Measurements from ENCODE around the gene RPS6KL1. TPM values are rescaled to one million over a fixed set of nuclear protein-coding genes. Genes with fewer than 3 reads are reported as not detected.
A peak's percentile ranks its signal among the peaks of the same experiment; 100 is the strongest.

The RPS6KL1 gene
- polyA plus RNA-seq (2013, experiment 1 of 2) = 0.41 TPM
- 0.52 TPM for polyA plus RNA-seq (2013, experiment 2 of 2)

DNA sequence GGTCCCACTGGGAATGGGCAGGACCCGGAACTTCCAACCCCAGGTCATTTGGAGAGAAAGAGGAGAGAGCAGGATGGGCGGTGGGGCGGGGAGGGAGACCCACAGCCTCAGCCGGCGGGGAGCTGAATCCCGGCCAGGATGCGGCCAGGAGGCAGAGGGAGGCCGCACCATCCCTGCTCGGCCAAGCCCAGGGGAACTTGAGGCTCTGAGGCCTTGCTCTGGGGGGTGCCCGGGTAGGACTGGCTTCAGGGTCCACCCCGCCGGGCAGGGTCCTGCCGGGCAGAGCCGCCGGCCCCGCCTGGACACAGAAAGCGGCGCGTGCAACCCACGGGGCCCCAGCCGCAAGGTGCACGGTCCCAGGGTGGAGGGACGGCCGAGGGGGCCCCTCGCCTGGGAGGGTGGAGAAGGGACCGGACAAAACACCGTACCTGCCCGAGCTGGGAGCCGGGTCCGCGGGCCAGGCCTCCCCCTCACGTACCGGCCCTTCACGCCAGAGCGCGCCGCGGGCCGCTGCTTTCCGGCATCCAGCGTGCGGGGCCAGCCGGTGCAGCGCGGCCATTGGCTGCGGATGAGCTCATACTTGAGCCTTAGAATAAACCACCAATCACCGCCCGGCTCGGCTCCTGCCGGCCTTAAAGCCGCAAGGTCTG is at the start of gene RPS6KL1:
RPS6KL1 (minus strand) TSS at position 509 of the 650 bp plus-strand sequence. CDS start 1,719 bp downstream, outside the sequence.
- H3K4ac ChIP-seq (ENCODE audit: low read depth in 1 of 2, low read length in 2 of 2) = no peak within 1 kb of the TSS

DNA sequence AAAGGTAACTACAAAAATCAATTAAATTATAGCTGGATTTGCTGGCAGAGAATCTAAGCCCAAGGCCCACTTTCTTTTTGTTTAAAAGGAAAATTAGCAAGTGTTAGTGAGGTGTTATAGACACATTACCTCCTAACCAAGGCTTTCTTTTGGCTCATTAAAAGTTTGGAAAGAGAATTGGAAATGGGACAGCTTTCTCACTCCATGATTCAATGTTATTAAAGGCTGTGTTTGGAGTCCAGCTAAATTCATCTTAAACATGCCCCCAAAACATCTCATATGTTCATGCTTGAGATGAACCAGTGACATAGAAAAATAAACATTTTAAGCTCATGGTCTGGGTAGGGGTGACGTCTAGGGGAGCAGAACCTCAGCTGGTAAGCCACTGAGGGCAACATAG is 45.8 kb upstream of the RPS6KL1 start:
- Histone ChIP-seq H3K18ac (ENCODE audit: low read depth in 1 of 2, low read length in 2 of 2) (no peak overlapping the region), H3K14ac (ENCODE audit: low read length in 2 of 2) (no peak overlapping the region), H2BK120ac (ENCODE audit: low read depth, low read length) (no peak overlapping the region), H3K36me3 (ENCODE audit: control insufficient read depth in 1 of 2, insufficient read depth in 2 of 2, low read depth in 1 of 2, low read length in 2 of 2) (no peaks in the 10 kb centered on the region), H3K4me3 (ENCODE audit: insufficient read depth in 1 of 2, low read depth in 1 of 2, low read length in 2 of 2) (no peak overlapping the region), H4K8ac (ENCODE audit: low read length) (no peak overlapping the region), H3K27ac (ENCODE audit: low read length, poor library complexity, severe bottlenecking) (no peak overlapping the region), H4K91ac (ENCODE audit: low read length) (no peak overlapping the region), H2AFZ (ENCODE audit: low read depth, low read length) (no peak overlapping the region), H3K27me3 (ENCODE audit: control insufficient read depth in 1 of 2, insufficient read depth in 1 of 2, low read length in 2 of 2) (no peaks in the 10 kb centered on the region), H3K4me2 (ENCODE audit: low read length, poor library complexity, severe bottlenecking) (no peak overlapping the region), H3K9ac (ENCODE audit: low read length) (no peak overlapping the region), H3K9me3 (ENCODE audit: control insufficient read depth, low read length) (no peaks in the 10 kb centered on the region), H2AK5ac (ENCODE audit: low read length, severe bottlenecking) (no peak overlapping the region), H2BK15ac (ENCODE audit: low read depth, poor library complexity, severe bottlenecking) (no peak overlapping the region), H2BK12ac (ENCODE audit: low read length in 2 of 2) (no peak overlapping the region), H3K79me1 (replicated peaks; ENCODE audit: low read length, poor library complexity, severe bottlenecking) (no peaks in the 10 kb centered on the region), H2BK5ac (ENCODE audit: low read depth, low read length, poor library complexity, severe bottlenecking) (no peak overlapping the region), H3K23ac (ENCODE audit: low read length in 2 of 2) (no peak overlapping the region), H3K4ac (ENCODE audit: low read depth in 1 of 2, low read length in 2 of 2) (no peak overlapping the region), H3K4me1 (ENCODE audit: control insufficient read depth, insufficient read depth, low read depth, low read length) (peaks cover 8% of the 10 kb centered on the region)
- DNase-seq = no peak
- WGBS = 42% methylated on average over 1 of the region's 1 CpG

More for the DNA sequence above, at the start of gene RPS6KL1:
- peak within 1 kb of the TSS; percentile 54 for H2AFZ ChIP-seq (ENCODE audit: low read depth, low read length)
- peak within 1 kb of the TSS in 1 of 2 experiments; percentile 5 for H3K18ac ChIP-seq (ENCODE audit: low read depth in 1 of 2, low read length in 2 of 2)
- H2BK15ac ChIP-seq (ENCODE audit: low read depth, poor library complexity, severe bottlenecking) = no peak within 1 kb of the TSS
- H4K8ac ChIP-seq (ENCODE audit: low read length) = no peak within 1 kb of the TSS
- H3K9me3 ChIP-seq (ENCODE audit: control insufficient read depth, low read length) = no peaks in the 10 kb centered on the region
- peaks cover 0 to 2% of the 10 kb centered on the region in 2 experiments for H3K36me3 ChIP-seq (ENCODE audit: control insufficient read depth in 1 of 2, insufficient read depth in 2 of 2, low read depth in 1 of 2, low read length in 2 of 2)
- peak within 1 kb of the TSS; percentile 59 to 78 for H3K4me3 ChIP-seq (ENCODE audit: insufficient read depth in 1 of 2, low read depth in 1 of 2, low read length in 2 of 2)
- H3K9ac ChIP-seq (ENCODE audit: low read length) = peak within 1 kb of the TSS; percentile 61
- H2AK5ac ChIP-seq (ENCODE audit: low read length, severe bottlenecking) = no peak within 1 kb of the TSS
- no peak within 1 kb of the TSS for H2BK5ac ChIP-seq (ENCODE audit: low read depth, low read length, poor library complexity, severe bottlenecking)
- H4K91ac ChIP-seq (ENCODE audit: low read length) = no peak within 1 kb of the TSS
- H3K79me1 ChIP-seq (replicated peaks; ENCODE audit: low read length, poor library complexity, severe bottlenecking) = no peaks in the 10 kb centered on the region
- WGBS = 2% methylated on average over 51 of the region's 51 CpGs
- H2BK12ac ChIP-seq (ENCODE audit: low read length in 2 of 2) = no peak within 1 kb of the TSS
- no peak within 1 kb of the TSS for H2BK120ac ChIP-seq (ENCODE audit: low read depth, low read length)
- H3K23ac ChIP-seq (ENCODE audit: low read length in 2 of 2) = peak within 1 kb of the TSS in 1 of 2 experiments; percentile 90
- peaks cover 0 to 7% of the 10 kb centered on the region in 2 experiments for H3K27me3 ChIP-seq (ENCODE audit: control insufficient read depth in 1 of 2, insufficient read depth in 1 of 2, low read length in 2 of 2)
- H3K14ac ChIP-seq (ENCODE audit: low read length in 2 of 2) = peak within 1 kb of the TSS in 1 of 2 experiments; percentile 72
- no peak within 1 kb of the TSS for H3K27ac ChIP-seq (ENCODE audit: low read length, poor library complexity, severe bottlenecking)
- H3K4me1 ChIP-seq (ENCODE audit: control insufficient read depth, insufficient read depth, low read depth, low read length) = peaks cover 25% of the 10 kb centered on the region
- peak; percentile 84 for DNase-seq
- H3K4me2 ChIP-seq (ENCODE audit: low read length, poor library complexity, severe bottlenecking) = peak within 1 kb of the TSS; percentile 84

GRCh38 chr14:74965486-74966153 is 42.6 kb upstream of the RPS6KL1 start:
- Histone ChIP-seq H2BK15ac (ENCODE audit: low read depth, poor library complexity, severe bottlenecking) (no peak overlapping the region), H3K14ac (ENCODE audit: low read length in 2 of 2) (no peak overlapping the region), H3K4me1 (ENCODE audit: control insufficient read depth, insufficient read depth, low read depth, low read length) (no peaks in the 10 kb centered on the region), H3K4me2 (ENCODE audit: low read length, poor library complexity, severe bottlenecking) (no peak overlapping the region), H2BK120ac (ENCODE audit: low read depth, low read length) (no peak overlapping the region), H3K27ac (ENCODE audit: low read length, poor library complexity, severe bottlenecking) (no peak overlapping the region), H3K23ac (ENCODE audit: low read length in 2 of 2) (no peak overlapping the region), H2BK12ac (ENCODE audit: low read length in 2 of 2) (no peak overlapping the region), H2AK5ac (ENCODE audit: low read length, severe bottlenecking) (no peak overlapping the region), H4K8ac (ENCODE audit: low read length) (no peak overlapping the region), H3K79me1 (replicated peaks; ENCODE audit: low read length, poor library complexity, severe bottlenecking) (no peaks in the 10 kb centered on the region), H2BK5ac (ENCODE audit: low read depth, low read length, poor library complexity, severe bottlenecking) (no peak overlapping the region), H3K4ac (ENCODE audit: low read depth in 1 of 2, low read length in 2 of 2) (no peak overlapping the region), H3K18ac (ENCODE audit: low read depth in 1 of 2, low read length in 2 of 2) (no peak overlapping the region), H3K27me3 (ENCODE audit: control insufficient read depth in 1 of 2, insufficient read depth in 1 of 2, low read length in 2 of 2) (peaks cover 0 to 4% of the 10 kb centered on the region in 2 experiments), H2AFZ (ENCODE audit: low read depth, low read length) (no peak overlapping the region), H3K9ac (ENCODE audit: low read length) (no peak overlapping the region), H3K36me3 (ENCODE audit: control insufficient read depth in 1 of 2, insufficient read depth in 2 of 2, low read depth in 1 of 2, low read length in 2 of 2) (no peaks in the 10 kb centered on the region), H3K9me3 (ENCODE audit: control insufficient read depth, low read length) (no peaks in the 10 kb centered on the region), H3K4me3 (ENCODE audit: insufficient read depth in 1 of 2, low read depth in 1 of 2, low read length in 2 of 2) (no peak overlapping the region), H4K91ac (ENCODE audit: low read length) (no peak overlapping the region)
- DNase-seq = no peak
- WGBS = 72% methylated on average over 3 of the region's 5 CpGs

DNA sequence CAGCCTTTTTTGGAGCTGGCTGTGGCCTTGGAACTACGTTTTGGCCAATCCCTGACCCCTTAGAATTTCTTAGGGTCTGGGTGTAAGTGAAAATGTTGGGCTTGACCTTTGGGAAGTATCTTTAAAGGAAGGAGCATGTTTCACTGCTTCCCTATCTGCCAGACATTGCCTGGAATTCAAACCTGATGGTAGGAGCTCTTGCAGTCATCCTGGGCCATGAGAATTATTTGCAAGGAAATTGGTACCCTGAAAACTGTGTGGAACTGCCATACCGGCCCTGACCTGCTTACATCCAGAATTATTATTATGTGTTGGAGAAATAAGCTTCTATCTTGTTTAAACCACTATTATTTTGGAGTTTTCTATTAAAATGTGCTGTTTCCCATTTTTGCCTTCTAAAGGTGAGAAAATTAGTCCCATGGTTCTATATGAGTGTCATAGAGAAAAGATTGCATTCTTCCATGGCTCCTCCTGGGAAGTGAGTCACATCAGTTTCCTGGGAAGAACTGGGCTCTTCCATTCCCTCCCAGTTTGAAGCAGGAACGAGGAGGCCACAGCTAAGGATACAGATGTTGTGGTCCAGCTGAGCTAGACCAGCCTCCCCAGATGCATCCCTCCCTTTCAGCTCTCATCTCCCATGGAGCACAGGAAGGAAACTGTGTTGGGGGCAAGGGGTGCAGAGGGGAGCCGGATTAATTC is 41.9 kb upstream of the RPS6KL1 start:
- Histone ChIP-seq H2BK5ac (ENCODE audit: low read depth, low read length, poor library complexity, severe bottlenecking) (no peak overlapping the region), H3K9ac (ENCODE audit: low read length) (no peak overlapping the region), H4K8ac (ENCODE audit: low read length) (no peak overlapping the region), H4K91ac (ENCODE audit: low read length) (no peak overlapping the region), H3K4ac (ENCODE audit: low read depth in 1 of 2, low read length in 2 of 2) (no peak overlapping the region), H3K9me3 (ENCODE audit: control insufficient read depth, low read length) (no peaks in the 10 kb centered on the region), H3K18ac (ENCODE audit: low read depth in 1 of 2, low read length in 2 of 2) (no peak overlapping the region), H2BK12ac (ENCODE audit: low read length in 2 of 2) (no peak overlapping the region), H3K4me2 (ENCODE audit: low read length, poor library complexity, severe bottlenecking) (no peak overlapping the region), H3K27me3 (ENCODE audit: control insufficient read depth in 1 of 2, insufficient read depth in 1 of 2, low read length in 2 of 2) (peaks cover 0 to 4% of the 10 kb centered on the region in 2 experiments), H3K27ac (ENCODE audit: low read length, poor library complexity, severe bottlenecking) (no peak overlapping the region), H2BK120ac (ENCODE audit: low read depth, low read length) (no peak overlapping the region), H3K79me1 (replicated peaks; ENCODE audit: low read length, poor library complexity, severe bottlenecking) (no peaks in the 10 kb centered on the region), H3K14ac (ENCODE audit: low read length in 2 of 2) (no peak overlapping the region), H3K36me3 (ENCODE audit: control insufficient read depth in 1 of 2, insufficient read depth in 2 of 2, low read depth in 1 of 2, low read length in 2 of 2) (no peaks in the 10 kb centered on the region), H2AK5ac (ENCODE audit: low read length, severe bottlenecking) (no peak overlapping the region), H3K23ac (ENCODE audit: low read length in 2 of 2) (no peak overlapping the region), H3K4me3 (ENCODE audit: insufficient read depth in 1 of 2, low read depth in 1 of 2, low read length in 2 of 2) (no peak overlapping the region), H2BK15ac (ENCODE audit: low read depth, poor library complexity, severe bottlenecking) (no peak overlapping the region), H3K4me1 (ENCODE audit: control insufficient read depth, insufficient read depth, low read depth, low read length) (no peaks in the 10 kb centered on the region), H2AFZ (ENCODE audit: low read depth, low read length) (no peak overlapping the region)
- peak; percentile 43 for DNase-seq
- 40% methylated on average over 3 of the region's 4 CpGs for WGBS

Measured in mesenchymal stem cell (in vitro differentiated cells and primary cell).